GM18499 (cell line): Measurements from ENCODE around the gene EPYC.

Source experiments
- ATAC-seq: cut with Tn5 transposase; IDR thresholded peaks from one replicate; pipeline ENCODE4 v1.9.1; 2021; ENCODE audit warnings: moderate number of reproducible peaks; ENCODE audit not compliant: insufficient read depth, unreplicated experiment

EPYC gene

GRCh38 chr12:90917431-90917830, 87.3 kb downstream of the EPYC start:
- no peak for ATAC-seq

- ATAC-seq, result no peak
Measured at GRCh38 chr12:90916516-90916915, 88.3 kb downstream of the EPYC start.

- ATAC-seq, result no peak
Measured at GRCh38 chr12:90915353-90915752, 89.4 kb downstream of the EPYC start.
